Measurements from ENCODE around the gene PMS1. TPM values are rescaled to one million over a fixed set of nuclear protein-coding genes. Genes with fewer than 3 reads are reported as not detected.
A peak's percentile ranks its signal among the peaks of the same experiment; 100 is the strongest.

Gene PMS1
- total and polyA plus RNA-seq, 9 of the 15 experiments (the other 6 are each of a cell fraction or from before 2014, with no cell fraction given) = 14.5 to 29.8 (median 24.7) TPM

GRCh38 chr2:189783927-189784867 is at the start of gene PMS1, which contains the start of gene ORMDL1 (continued):
- TF ChIP-seq TFAP4 (CRISPR knock-in tag; IDR thresholded peaks at IDR 0.05; ENCODE audit: borderline replicate concordance) (peak; percentile 65; the same call in 1 of the 2 replicates), TBP (optimal IDR thresholded peaks at IDR 0.05; ENCODE audit: low read depth, low read length) (peak; percentile 60), POU5F1 (IDR thresholded peaks at IDR 0.05; ENCODE audit: borderline replicate concordance, low read depth, low read length, partially characterized antibody) (no peak), MEIS2 (IDR thresholded peaks at IDR 0.05; ENCODE audit: partially characterized antibody) (peak; percentile 82), BRD9 (IDR thresholded peaks at IDR 0.05; ENCODE audit: low read depth, partially characterized antibody) (no peak), KDM4B (IDR thresholded peaks at IDR 0.05; ENCODE audit: borderline replicate concordance in 2 of 2, low read depth in 1 of 2) (peak in 1 of 2 experiments; percentile 51; a peak in 1 of 4 replicates), PRMT5 (CRISPR knock-in tag; IDR thresholded peaks at IDR 0.05) (no peak), HDAC3 (IDR thresholded peaks at IDR 0.05; ENCODE audit: borderline replicate concordance, partially characterized antibody) (peak; percentile 100), MLLT1 (IDR thresholded peaks at IDR 0.05) (peak in 1 of 2 experiments; percentile 11; a peak in 1 of 4 replicates), RBM39 (optimal IDR thresholded peaks at IDR 0.05; ENCODE audit: low read depth, low read length) (no peak), FOXM1 (IDR thresholded peaks at IDR 0.05; ENCODE audit: low read depth) (no peak), FOXM1 (CRISPR knock-in tag; IDR thresholded peaks at IDR 0.05; ENCODE audit: low read depth) (no peak), HINFP (tag; conservative IDR thresholded peaks at IDR 0.05; ENCODE audit: low read depth) (no peak), ZNF24 (IDR thresholded peaks at IDR 0.05) (peak; percentile 99), ZNF121 (CRISPR knock-in tag; conservative IDR thresholded peaks at IDR 0.05) (no peak), TCF3 (CRISPR knock-in tag; IDR thresholded peaks at IDR 0.05) (no peak), XRCC4 (IDR thresholded peaks at IDR 0.05; ENCODE audit: extremely low read depth, insufficient read depth, insufficient read length) (no peak), SNIP1 (IDR thresholded peaks at IDR 0.05; ENCODE audit: low read depth) (no peak), FOSL1 (tag; conservative IDR thresholded peaks at IDR 0.05) (no peak), ZNF224 (CRISPR knock-in tag; IDR thresholded peaks at IDR 0.05) (0 out of 2 replicates have a peak, but pooled peaks have one; percentile 5), ETS1 (conservative IDR thresholded peaks at IDR 0.05; ENCODE audit: control insufficient read depth, low read depth, low read length) (0 out of 2 replicates have a peak, but pooled peaks have one; percentile 9)
